Stimulated activated CD8-positive, alpha-beta memory T cell treated with anti-CD3 and anti-CD28 coated beads, Interleukin-15, amount 100 ng/mL, for 48 hours (primary cell): ENCODE data around the gene ZNF343.
"Not testable (repeated sequence)": the region's sequence is repeated elsewhere in the genome, so short reads cannot be mapped to it uniquely, and the experiment has no call there.

Source experiments
- DNase-seq, 2 donors: peaks; one replicate each; pipeline ENCODE4 v3.0.0-alpha.2; 2020; ENCODE audit warnings: low read depth in 2 of 2

The ZNF343 gene

DNA sequence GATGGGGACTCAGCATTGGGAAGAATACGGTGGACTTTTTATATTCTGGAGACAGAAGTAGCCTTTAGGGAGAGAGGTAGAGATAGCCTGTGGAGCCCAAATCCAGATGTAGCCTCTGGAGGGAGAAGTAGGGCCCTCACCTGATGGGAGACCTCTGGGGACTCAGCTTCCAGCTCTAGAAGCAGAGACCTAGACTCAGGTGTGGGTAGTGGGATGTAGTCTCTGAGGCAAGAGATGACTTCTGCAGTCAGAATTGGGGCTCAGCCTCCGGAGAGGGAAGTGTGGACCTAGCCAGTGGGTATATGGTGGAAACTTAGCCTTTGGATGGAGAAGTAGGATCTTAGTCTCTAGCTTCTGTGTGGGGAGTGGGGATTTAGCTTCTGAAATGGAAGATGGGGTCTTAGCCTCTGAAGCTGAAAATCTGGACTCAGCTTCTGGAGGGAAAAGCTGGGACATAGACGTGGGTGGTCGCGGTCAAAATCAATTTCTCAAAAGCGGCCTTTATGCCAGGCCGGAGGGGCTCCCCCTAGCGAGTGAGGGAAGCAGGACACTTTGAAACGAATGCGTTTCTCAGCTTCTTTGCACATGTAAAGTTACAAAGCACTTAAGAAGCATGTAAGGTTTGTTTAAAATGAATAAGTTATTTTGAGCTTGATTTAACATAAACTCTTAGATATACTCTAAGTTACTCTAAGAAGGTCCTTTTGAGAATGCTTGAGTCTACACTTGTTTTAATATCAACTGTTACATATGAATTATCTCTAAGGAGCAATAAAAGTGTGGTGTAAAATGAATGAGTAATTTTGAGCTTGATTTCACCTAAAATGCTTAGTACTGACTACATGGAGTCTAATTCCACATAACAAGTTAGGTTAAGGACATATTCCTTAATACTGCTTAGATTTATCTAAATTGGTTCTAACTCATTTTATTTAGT, 12.9 kb upstream of the ZNF343 start:
- peak; percentile 24 to 33 for DNase-seq

DNA sequence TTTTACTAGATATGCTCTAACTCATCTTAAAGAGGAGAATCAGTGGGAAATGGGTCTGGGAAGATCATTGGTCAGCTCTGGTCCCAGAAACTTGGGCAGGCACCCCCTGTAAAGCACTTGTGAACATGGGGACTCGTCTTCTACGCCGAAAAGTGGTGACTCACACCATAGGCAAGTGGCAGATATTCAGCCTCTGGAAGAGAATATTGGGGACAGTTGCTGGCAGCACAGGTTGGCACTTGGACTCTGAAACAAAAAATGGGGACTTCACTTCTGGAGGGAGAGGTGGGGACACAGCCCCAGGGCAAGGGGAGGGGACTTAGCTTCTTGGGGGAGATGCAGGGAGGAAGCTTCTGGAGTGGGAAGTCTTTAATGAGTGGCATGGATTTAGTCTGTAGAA, 11.9 kb upstream of the ZNF343 start:
- DNase-seq: no peak

DNA sequence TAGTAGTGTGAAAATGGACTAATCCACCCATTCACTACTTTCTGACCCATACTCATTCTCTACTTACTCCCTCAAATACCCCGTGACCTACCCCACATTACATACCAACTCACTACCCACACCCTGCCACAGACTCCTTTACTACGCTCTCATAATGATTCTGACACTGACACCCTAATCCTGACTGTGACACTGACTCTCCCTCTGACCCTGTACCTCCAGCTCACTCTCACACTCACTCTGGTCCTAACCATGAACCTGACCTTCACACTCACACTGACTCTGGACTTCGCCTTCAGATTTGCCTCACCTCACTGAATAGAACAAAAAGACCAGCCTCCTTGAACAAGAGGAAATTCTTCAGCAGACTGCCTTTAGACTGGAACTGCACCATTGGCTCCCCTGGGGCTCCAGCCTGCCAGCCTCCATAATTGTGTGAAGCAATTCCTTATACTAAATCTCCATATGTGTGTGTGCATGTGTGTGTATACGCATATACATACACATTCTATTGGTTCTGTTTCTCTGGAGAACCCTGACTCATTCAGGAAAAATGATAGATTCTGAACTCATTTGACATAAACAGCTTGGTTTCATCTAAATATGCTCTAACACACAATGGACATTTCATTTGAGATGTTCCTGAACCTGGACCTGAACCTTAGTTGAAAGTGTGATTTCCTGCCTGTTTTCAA, 10.5 kb upstream of the ZNF343 start:
- no peak for DNase-seq

- DNase-seq: no peak
These were observed 9.8 kb upstream of the ZNF343 start for GRCh38 chr20:2518558-2518957.

DNA sequence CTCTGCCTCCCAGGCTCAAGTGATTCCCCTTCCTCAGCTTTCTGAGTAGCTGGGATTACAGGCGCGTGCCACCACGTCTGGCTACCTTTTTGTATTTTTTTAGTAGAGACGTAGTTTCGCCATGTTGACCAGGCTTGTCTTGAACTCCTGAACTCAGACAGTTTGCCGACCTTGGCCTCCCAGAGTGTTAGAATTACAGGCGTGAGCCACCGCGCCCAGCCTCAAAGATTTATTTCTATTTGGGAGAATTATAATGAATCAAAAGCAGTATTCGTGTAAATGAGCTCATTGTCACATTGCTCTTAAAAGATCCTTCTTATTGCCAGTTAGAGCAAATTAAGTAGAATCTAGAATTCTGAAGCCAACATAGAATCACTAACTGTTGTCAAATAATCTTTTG, 9.4 kb upstream of the ZNF343 start:
- DNase-seq: no peak

GRCh38 chr20:2516399-2516798, 7.7 kb upstream of the ZNF343 start:
- DNase-seq: no peak

- DNase-seq: no peak
These were observed 6.5 kb upstream of the ZNF343 start for GRCh38 chr20:2515203-2515602.

DNA sequence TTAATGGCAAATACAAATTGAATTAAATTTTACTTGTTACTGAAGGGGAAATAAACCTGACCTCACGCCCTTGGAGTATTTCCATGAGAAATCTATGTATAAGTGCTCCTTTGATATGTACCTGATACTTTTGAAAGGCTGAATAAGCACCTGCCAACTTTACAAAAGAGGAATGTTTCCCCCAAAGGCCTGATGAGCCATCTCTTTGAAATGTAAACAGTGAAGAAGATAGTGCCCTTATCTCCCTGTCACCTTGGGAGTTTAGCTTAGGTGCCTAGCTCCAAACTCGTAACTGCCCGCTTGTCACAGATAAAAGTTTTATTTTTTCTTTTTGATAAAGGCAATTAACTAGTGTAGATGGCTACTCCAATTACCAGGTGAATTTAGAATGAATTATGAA, 1.1 kb upstream of the ZNF343 start:
- DNase-seq: no peak

GRCh38 chr20:2509468-2509781, 710 bp upstream of the ZNF343 start:
- no peak for DNase-seq

DNA sequence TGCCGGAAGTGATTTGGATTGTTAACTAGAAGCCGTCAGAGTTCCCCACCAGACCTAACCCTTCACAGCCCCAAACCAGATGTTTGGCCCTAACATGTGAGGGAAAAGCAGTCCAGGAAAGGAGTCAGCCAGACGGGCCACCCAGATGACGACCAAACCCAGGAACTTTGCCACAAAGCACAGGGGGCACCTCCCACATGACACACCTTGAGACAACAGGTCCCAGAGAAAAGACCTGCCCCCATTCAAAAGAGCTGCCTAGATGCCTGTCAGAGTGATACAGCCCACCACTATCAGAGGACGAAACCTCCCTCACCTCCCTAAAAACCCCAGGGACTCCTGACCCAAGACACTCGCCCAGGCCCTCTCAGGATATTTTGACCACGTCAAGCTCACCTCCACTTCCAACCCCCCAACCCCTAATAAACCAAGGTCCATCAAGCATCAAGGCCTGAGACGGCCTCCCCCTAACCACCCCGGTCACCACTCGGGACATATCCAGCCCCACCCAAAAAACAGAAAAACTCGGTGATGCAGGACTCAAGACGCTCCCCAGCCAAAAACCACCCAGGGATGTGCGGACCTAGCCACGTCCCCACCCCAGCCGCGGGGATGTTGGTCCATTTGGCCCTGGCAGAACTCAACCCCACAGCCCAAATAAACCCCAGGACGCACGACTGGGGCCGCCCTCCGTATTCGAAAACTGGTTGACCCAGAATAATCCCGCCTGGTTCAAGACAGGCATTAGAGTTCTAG, 662 bp downstream of the ZNF343 start:
- no peak for DNase-seq

DNA sequence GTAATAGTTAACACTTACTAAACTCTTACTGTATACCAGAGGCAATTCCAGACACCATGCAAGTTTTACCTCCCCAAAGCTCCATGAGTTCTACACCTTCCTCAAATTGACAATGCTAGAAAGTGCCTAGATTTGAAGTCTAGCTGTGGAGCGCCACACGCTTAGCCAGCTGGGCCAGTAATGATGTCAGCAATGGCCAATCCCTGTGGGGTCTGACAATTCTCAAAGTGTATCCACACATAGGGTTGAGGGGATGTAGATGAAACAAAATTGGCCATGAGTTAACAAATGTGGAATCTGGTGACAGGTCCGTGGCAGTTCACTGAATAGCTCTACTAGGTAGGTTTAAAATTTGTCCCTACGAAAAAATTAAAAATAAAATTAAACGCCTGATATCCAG, 1.3 kb downstream of the ZNF343 start:
- DNase-seq: no peak

DNA sequence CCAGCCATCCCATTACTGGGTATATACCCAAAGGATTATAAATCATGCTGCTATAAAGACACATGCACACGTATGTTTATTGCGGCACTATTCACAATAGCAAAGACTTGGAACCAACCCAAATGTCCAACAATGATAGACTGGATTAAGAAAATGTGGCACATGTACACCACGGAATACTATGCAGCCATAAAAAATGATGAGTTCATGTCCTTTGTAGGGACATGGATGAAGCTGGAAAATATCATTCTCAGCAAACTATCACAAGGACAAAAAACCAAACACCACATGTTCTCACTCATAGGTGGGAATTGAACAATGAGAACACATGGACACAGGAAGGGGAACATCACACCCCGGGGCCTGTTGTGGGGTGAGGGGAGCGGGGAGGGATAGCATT, 2.3 kb downstream of the ZNF343 start:
- not testable (repeated sequence) for DNase-seq

GRCh38 chr20:2504803-2505202, 3.9 kb downstream of the ZNF343 start:
- not testable (repeated sequence) for DNase-seq

GRCh38 chr20:2502808-2503384, 5.8 kb downstream of the ZNF343 start:
- DNase-seq: not testable (repeated sequence)

DNA sequence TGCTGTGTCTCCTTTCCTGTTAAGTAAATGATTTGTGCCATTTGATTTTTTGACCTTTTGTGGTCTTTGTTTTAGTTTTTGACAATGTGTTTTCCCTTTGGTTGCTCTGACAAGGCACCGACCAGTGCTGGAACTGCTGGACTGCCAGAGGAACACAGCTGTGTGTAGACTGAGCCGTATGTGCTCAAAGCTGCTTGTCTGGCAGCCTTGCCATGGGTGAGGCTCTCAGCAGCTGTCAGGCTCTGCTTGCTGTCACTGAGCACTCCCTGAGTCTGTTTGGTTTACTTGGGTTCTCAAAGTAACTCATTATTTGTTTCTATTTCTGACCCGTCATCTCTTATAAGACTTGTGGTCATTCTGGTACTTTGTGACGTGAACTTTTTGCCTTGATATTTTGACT, 23.1 kb downstream of the ZNF343 start:
- no peak for DNase-seq

DNA sequence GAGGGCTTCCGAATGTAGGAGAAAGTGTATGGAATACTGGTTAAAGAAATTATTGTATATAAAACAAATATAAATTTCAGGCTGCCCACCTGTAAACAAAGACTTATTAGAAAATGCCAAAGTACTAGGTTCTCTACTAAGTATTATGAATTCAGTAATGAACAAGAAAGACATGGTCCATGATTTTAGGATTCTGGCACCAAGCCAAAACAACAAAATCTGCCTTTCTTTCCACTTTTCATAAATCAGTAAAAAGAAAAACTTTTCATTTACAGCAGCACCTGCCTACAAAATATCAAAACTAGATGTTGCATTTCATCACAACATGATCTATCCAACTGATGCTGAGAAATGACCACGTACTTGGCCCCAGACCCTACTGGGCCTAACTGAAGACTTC, 23.6 kb downstream of the ZNF343 start:
- DNase-seq: no peak

- DNase-seq: no peak
These were observed 25.2 kb downstream of the ZNF343 start for GRCh38 chr20:2483504-2483903.

DNA sequence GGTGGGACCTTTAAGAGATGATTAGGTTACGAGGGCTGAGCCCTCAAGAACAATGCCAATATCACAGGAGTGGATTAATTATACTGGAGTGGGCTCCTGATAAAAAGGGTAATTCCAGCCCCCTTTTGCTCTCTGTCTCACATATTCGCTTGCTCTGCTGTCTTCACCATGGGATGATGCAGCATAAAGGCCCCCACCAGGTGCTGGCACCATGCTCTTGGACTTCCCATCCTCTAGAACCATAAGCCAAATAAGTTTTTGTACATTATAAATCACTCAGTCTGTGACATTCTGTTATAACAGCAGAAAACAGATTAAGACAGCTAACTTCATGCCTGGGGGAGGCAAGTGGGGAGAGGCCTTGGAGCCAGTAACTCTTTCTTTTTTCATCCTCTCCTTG, 28.3 kb downstream of the ZNF343 start:
- no peak for DNase-seq

DNA sequence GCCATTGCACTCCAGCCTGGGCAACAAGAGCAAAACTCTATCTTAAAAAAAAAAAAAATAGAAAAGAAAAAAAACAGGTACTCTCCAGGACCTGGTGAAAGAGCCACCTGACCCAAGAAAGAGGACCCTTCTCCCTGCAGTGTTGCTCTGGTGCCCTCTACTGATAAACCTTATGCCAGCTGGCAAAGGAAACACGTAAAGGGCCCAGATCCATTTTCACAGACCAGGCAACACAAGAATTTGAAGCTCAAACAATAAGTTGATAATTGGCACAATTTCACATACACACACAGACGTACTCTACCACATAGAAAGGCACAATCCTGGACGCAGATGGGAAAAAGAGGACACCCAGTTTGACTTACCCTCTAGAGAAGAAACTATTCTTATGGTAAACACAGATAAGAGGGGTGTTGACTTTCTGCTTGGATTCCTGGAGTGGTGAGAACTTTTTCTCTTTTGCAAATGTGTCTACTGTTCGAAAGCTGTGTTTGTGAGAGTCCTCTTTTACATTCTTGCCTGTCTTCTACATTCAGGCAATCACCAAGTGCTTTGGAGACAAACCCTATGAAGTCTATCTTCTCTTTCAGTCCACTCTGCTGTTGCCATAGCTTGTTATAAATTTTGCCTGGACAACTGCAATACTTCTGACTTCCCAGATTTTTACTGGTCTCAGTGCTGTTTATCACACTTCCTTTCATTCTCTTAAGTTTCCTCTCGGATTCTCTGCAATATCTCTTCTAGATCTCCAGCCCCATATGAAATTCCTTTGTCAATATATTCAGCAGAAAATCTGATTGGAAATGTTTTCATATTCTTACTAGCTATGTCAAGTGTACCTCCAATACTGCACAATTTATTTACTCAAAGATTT, 31.7 kb downstream of the ZNF343 start:
- DNase-seq: no peak

DNA sequence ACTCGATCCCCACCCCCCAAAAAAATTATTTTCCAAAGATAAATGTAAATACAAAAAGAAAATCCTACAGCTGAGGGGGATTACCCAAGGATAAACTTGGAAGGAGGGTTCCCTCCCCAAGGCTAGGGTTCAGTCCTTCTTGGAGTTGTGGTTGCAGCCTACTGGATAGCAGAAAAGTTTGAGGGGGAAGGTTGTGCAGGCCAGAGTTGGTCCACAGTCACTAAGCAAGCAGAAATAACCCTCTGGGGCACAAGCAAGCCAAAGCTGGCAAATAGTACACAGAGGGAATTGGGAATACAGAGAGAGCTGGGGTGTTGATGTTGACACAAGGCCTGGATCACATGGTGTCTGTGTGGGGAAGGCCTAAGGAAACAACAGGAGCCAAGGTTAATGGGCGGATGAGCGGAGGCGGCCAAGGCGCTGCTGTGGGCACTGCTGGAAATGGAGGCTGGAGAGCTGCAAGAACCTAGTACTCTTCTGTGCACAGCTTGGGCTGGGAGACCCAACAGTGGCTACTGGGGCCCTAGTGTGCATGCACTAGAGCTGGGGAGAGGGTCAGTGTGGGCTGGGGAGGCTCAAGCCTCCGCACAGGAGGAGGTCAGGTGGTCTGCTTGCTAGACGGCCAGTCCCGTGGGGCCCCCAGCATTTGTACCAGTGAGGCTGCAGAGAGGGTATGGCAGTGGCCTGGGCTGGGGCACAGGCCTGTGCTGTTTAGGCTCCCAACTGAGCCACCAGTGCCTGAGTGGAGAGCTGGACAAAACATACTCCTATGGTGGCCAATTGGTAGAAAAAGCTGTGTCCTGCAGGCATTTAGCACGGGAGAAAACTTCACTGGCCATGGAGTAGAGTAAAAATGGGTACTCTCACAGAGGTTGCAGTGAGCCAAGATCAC, 32.6 kb downstream of the ZNF343 start:
- no peak for DNase-seq
